HepG2 (cell line): ENCODE results near the gene CDT1. TPM values are rescaled to one million over a fixed set of nuclear protein-coding genes. Genes with fewer than 3 reads are reported as not detected.

Experiments
- ARID4A ChIP-seq: sonication (generic); formaldehyde crosslinking; IDR thresholded peaks from 2 replicates; pipeline ENCODE4 v1.5.0; 2020; ENCODE audit warnings: mild to moderate bottlenecking, missing genetic modification reagents, borderline replicate concordance
- EED ChIP-seq: sonication (generic); formaldehyde crosslinking; IDR thresholded peaks from 2 replicates; pipeline ENCODE4 v1.5.0; 2020; ENCODE audit warnings: mild to moderate bottlenecking, missing genetic modification reagents
- ELF4 ChIP-seq: sonication (generic); formaldehyde crosslinking; IDR thresholded peaks from 2 replicates; pipeline ENCODE4 v1.5.0; 2020; ENCODE audit warnings: missing genetic modification reagents, mild to moderate bottlenecking, moderate library complexity, borderline replicate concordance
- ESRRA ChIP-seq: sonication (generic); formaldehyde crosslinking; IDR thresholded peaks from 2 replicates; pipeline ENCODE4 v1.5.1; 2020; ENCODE audit warnings: mild to moderate bottlenecking, low read depth, missing genetic modification reagents
- HMG20B ChIP-seq: conservative IDR thresholded peaks from 2 replicates; pipeline ENCODE4 v1.6.1; 2016; ENCODE audit warnings: missing genetic modification reagents, missing compliant biosample characterization
- HOXA3 ChIP-seq: sonication (generic); formaldehyde crosslinking; IDR thresholded peaks from 2 replicates; pipeline ENCODE4 v1.5.0; 2020; ENCODE audit warnings: missing genetic modification reagents
- MTA1 ChIP-seq: sonication (generic); formaldehyde crosslinking; IDR thresholded peaks from 2 replicates; pipeline ENCODE4 v1.4.0; 2020; ENCODE audit warnings: missing genetic modification reagents, mild to moderate bottlenecking, borderline replicate concordance
- NFIB ChIP-seq: sonication (generic); formaldehyde crosslinking; IDR thresholded peaks from 2 replicates; pipeline ENCODE4 v1.9.0; 2021; ENCODE audit warnings: missing genetic modification reagents, mild to moderate bottlenecking, borderline replicate concordance
- PCBP2 ChIP-seq: fragments of 200-400 bp; formaldehyde crosslinking; optimal IDR thresholded peaks from 2 replicates; pipeline ENCODE3; 2018; ENCODE audit warnings: low read length, low read depth; ENCODE audit not compliant: poor library complexity, severe bottlenecking
- POLR2AphosphoS5 ChIP-seq: IDR thresholded peaks from 2 replicates; pipeline ENCODE4 v1.6.1; 2012; ENCODE audit warnings: low read depth, low read length
- PPARG ChIP-seq: conservative IDR thresholded peaks from 2 replicates; pipeline ENCODE4 v1.6.1; 2016; ENCODE audit warnings: missing biosample characterization, missing genetic modification reagents
- PRDM10 ChIP-seq: sonication (generic); formaldehyde crosslinking; IDR thresholded peaks from 2 replicates; pipeline ENCODE4 v1.4.0; 2020; ENCODE audit warnings: low read depth, missing genetic modification reagents
- RBFOX2 ChIP-seq: fragments of 200-400 bp; formaldehyde crosslinking; IDR thresholded peaks from 2 replicates; pipeline ENCODE4 v1.6.1; 2017; ENCODE audit warnings: low read depth, mild to moderate bottlenecking, low read length
- RNF2 ChIP-seq: fragments of 450-650 bp; conservative IDR thresholded peaks from 2 replicates; pipeline ENCODE4 v1.6.1; 2016; ENCODE audit warnings: low read depth
- SAFB2 ChIP-seq: sonication (generic); formaldehyde crosslinking; IDR thresholded peaks from 2 replicates; pipeline ENCODE4 v1.5.1; 2020; ENCODE audit warnings: missing genetic modification reagents, low read depth, mild to moderate bottlenecking, borderline replicate concordance
- ZFP1 ChIP-seq: IDR thresholded peaks from 2 replicates; pipeline ENCODE4 v1.6.1; 2016
- ZNF10 ChIP-seq: sonication (generic); formaldehyde crosslinking; IDR thresholded peaks from 2 replicates; pipeline ENCODE4 v1.4.0; 2020; ENCODE audit warnings: mild to moderate bottlenecking, low read depth, missing genetic modification reagents, borderline replicate concordance
- ZNF3 ChIP-seq: IDR thresholded peaks from 2 replicates; pipeline ENCODE4 v1.7.0; 2017; ENCODE audit warnings: inconsistent platforms
- ZNF317 ChIP-seq: sonication (generic); formaldehyde crosslinking; IDR thresholded peaks from 2 replicates; pipeline ENCODE4 v1.5.0; 2020; ENCODE audit warnings: mild to moderate bottlenecking, missing genetic modification reagents
- ZNF530 ChIP-seq: sonication (generic); formaldehyde crosslinking; IDR thresholded peaks from 2 replicates; pipeline ENCODE4 v1.5.0; 2020; ENCODE audit warnings: low read depth, mild to moderate bottlenecking, missing genetic modification reagents
- ZNF790 ChIP-seq: sonication (generic); formaldehyde crosslinking; IDR thresholded peaks from 2 replicates; pipeline ENCODE4 v1.8.0; 2022; ENCODE audit warnings: missing genetic modification reagents, mild to moderate bottlenecking, borderline replicate concordance
- polyA plus RNA-seq, 8 experiments: library from polyadenylated mRNA; depleted of rRNA in 3 of 8; stranded (reverse) in 7 of 8; unstranded in 1 of 8; fragments of >200 nt; fragmentation: Illumina TruSeq in 4 of 8; extraction: Trizol in 4 of 8; gene quantifications; 2 replicates each; pipeline versions ENCODE4 v1.2.1 to v1.2.3, GENCODE V29; 2011 to 2016; ENCODE audit warnings: low read depth in 4 of 8, missing spikeins in 1 of 8, mixed read lengths in 1 of 8; ENCODE audit not compliant: insufficient read depth in 1 of 8
- total RNA-seq, 5 experiments: library from RNA; depleted of rRNA; stranded (reverse); fragments of >200 nt; fragmentation: Illumina TruSeq; extraction: Trizol; gene quantifications; 2 replicates each; pipeline ENCODE4 v1.2.3, GENCODE V29; 2016; ENCODE audit warnings: low read depth in 1 of 5
- TF ChIP-seq, protein P1 (sequence below): sonication (generic); formaldehyde crosslinking; IDR thresholded peaks from 2 replicates; pipeline ENCODE4 v1.5.1; 2020; ENCODE audit warnings: mild to moderate bottlenecking, missing genetic modification reagents, moderate library complexity
- TF ChIP-seq, protein P2 (sequence below): sonication (generic); formaldehyde crosslinking; IDR thresholded peaks from 2 replicates; pipeline ENCODE4 v1.4.0; 2020; ENCODE audit warnings: missing genetic modification reagents; ENCODE audit errors: not compliant biosample characterization

CDT1 gene
- total and polyA plus RNA-seq, 2 of the 13 experiments (the other 11 are each of a cell fraction or from before 2014, with no cell fraction given), result 23.1 to 23.8 TPM

DNA sequence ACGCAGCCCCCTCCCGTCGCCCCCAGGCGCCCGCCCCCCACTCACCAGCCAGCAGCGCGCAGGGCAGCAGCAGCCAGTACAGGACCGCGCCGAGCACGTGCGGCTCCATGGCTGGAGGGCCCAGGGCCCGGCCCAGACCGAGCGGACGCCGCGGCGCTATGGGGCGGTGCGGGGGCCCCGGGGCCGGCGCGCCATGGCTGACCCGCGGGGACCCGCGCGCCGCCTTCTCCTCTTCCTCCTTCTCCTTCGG, 18.8 kb upstream of the CDT1 start (continued):
- TF ChIP-seq PRDM10 (no peak), ZNF10 (CRISPR knock-in tag) (no peak), ARID4A (CRISPR knock-in tag) (no peak), RNF2 (0 out of 2 replicates have a peak, but pooled peaks have one; percentile 12), MTA1 (CRISPR knock-in tag) (no peak), HMG20B (no peak), ZNF3 (CRISPR knock-in tag) (no peak), HOXA3 (CRISPR knock-in tag) (peak; percentile 44; the same call in 1 of the 2 replicates), ZFP1 (CRISPR knock-in tag) (no peak), SAFB2 (CRISPR knock-in tag) (no peak), PCBP2 (no peak), EED (CRISPR knock-in tag) (no peak), ELF4 (no peak), ZNF317 (CRISPR knock-in tag) (no peak), ESRRA (CRISPR knock-in tag) (no peak), NFIB (CRISPR knock-in tag) (no peak), POLR2AphosphoS5 (no peak), PPARG (CRISPR knock-in tag) (no peak), RBFOX2 (no peak), ZNF530 (CRISPR knock-in tag) (no peak), ZNF790 (CRISPR knock-in tag) (no peak)
- TF ChIP-seq, protein P1, sequence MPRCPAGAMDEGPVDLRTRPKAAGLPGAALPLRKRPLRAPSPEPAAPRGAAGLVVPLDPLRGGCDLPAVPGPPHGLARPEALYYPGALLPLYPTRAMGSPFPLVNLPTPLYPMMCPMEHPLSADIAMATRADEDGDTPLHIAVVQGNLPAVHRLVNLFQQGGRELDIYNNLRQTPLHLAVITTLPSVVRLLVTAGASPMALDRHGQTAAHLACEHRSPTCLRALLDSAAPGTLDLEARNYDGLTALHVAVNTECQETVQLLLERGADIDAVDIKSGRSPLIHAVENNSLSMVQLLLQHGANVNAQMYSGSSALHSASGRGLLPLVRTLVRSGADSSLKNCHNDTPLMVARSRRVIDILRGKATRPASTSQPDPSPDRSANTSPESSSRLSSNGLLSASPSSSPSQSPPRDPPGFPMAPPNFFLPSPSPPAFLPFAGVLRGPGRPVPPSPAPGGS (CRISPR knock-in tag), result no peak
- TF ChIP-seq, protein P2, sequence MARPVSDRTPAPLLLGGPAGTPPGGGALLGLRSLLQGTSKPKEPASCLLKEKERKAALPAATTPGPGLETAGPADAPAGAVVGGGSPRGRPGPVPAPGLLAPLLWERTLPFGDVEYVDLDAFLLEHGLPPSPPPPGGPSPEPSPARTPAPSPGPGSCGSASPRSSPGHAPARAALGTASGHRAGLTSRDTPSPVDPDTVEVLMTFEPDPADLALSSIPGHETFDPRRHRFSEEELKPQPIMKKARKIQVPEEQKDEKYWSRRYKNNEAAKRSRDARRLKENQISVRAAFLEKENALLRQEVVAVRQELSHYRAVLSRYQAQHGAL, result no peak
